OCI-LY3 (cell line): ENCODE data around the gene NT5C2.
"Not testable (repeated sequence)": the region's sequence is repeated elsewhere in the genome, so short reads cannot be mapped to it uniquely, and the experiment has no call there.

Experiments used
- H2AFZ ChIP-seq: fragments of 200-600, 300-600 bp; shearing (Covaris generic); 2 replicates; pipeline ENCODE4 v1.6.0; 2014; ENCODE audit warnings: antibody characterized with exemption, low read depth, low read length
- H3K27ac ChIP-seq: fragments of 200-600, 300-600 bp; sonication (generic); 2 replicates; pipeline ENCODE4 v1.5.1; 2014; ENCODE audit warnings: mild to moderate bottlenecking, low read length, moderate library complexity, mixed read lengths
- H3K27me3 ChIP-seq: fragments of 200-600, 300-600 bp; sonication (generic); 2 replicates; pipeline ENCODE4 v1.6.1; 2014; ENCODE audit warnings: low read depth, low read length, mixed read lengths
- H3K36me3 ChIP-seq: fragments of 200-600, 300-600 bp; sonication (generic); replicated peaks from 2 replicates; pipeline ENCODE3; 2014; ENCODE audit warnings: low read depth, low read length, mixed read lengths
- H3K4me1 ChIP-seq: fragments of 300-600, 200-600 bp; sonication (generic); 2 replicates; pipeline ENCODE4 v1.6.1; 2014; ENCODE audit warnings: low read length, mixed read lengths
- H3K4me2 ChIP-seq: fragments of 200-600, 300-600 bp; sonication (generic); 2 replicates; pipeline ENCODE4 v1.6.1; 2014; ENCODE audit warnings: low read length, mixed read lengths
- H3K4me3 ChIP-seq: fragments of 300-600, 200-600 bp; sonication (generic); 2 replicates; pipeline ENCODE4 v1.5.1; 2014; ENCODE audit warnings: antibody characterized with exemption, mild to moderate bottlenecking, low read length, moderate library complexity
- H3K79me2 ChIP-seq: fragments of 300-600, 200-600 bp; shearing (Covaris generic); 2 replicates; pipeline ENCODE4 v1.6.1; 2014; ENCODE audit warnings: mild to moderate bottlenecking, low read length, mixed read lengths
- H3K9ac ChIP-seq: fragments of 300-600, 200-600 bp; shearing (Covaris generic); 2 replicates; pipeline ENCODE4 v1.6.0; 2014; ENCODE audit warnings: mild to moderate bottlenecking, low read length, moderate library complexity
- H3K9me3 ChIP-seq: fragments of 200-600, 300-600 bp; shearing (Covaris generic); 2 replicates; pipeline ENCODE4 v1.6.1; 2014; ENCODE audit warnings: low read length, mixed read lengths; ENCODE audit not compliant: insufficient read depth
- H4K20me1 ChIP-seq: fragments of 200-600, 300-600 bp; sonication (generic); 2 replicates; pipeline ENCODE4 v1.6.1; 2016; ENCODE audit warnings: low read length, mixed read lengths; ENCODE audit not compliant: insufficient read depth
- EZH2phosphoT487 ChIP-seq: fragments of 200-600 bp; shearing (Covaris generic); IDR thresholded peaks from 2 replicates; pipeline ENCODE4 v1.6.1; 2018; ENCODE audit warnings: antibody characterized with exemption, mixed run types, low read depth
- TF ChIP-seq, protein P1 (sequence below): fragments of 200-600, 300-600 bp; sonication (generic); IDR thresholded peaks from 2 replicates; pipeline ENCODE4 v1.5.1; 2014; ENCODE audit warnings: antibody characterized with exemption, low read length, low read depth

Gene NT5C2

GRCh38 chr10:103069453-103070331 is 123.4 kb downstream of the NT5C2 start:
- Histone ChIP-seq H3K27me3 (no peaks in the 10 kb centered on the region), H3K36me3 (no peaks in the 10 kb centered on the region), H3K4me2 (peak overlapping the region; percentile 64), H3K9ac (no peak overlapping the region), H3K4me1 (peaks cover 18% of the 10 kb centered on the region), H2AFZ (no peak overlapping the region), H3K4me3 (peak overlapping the region; percentile 30), H3K9me3 (no peaks in the 10 kb centered on the region), H4K20me1 (no peaks in the 10 kb centered on the region), H3K27ac (no peak overlapping the region), H3K79me2 (no peaks in the 10 kb centered on the region)
- TF ChIP-seq, protein P1, sequence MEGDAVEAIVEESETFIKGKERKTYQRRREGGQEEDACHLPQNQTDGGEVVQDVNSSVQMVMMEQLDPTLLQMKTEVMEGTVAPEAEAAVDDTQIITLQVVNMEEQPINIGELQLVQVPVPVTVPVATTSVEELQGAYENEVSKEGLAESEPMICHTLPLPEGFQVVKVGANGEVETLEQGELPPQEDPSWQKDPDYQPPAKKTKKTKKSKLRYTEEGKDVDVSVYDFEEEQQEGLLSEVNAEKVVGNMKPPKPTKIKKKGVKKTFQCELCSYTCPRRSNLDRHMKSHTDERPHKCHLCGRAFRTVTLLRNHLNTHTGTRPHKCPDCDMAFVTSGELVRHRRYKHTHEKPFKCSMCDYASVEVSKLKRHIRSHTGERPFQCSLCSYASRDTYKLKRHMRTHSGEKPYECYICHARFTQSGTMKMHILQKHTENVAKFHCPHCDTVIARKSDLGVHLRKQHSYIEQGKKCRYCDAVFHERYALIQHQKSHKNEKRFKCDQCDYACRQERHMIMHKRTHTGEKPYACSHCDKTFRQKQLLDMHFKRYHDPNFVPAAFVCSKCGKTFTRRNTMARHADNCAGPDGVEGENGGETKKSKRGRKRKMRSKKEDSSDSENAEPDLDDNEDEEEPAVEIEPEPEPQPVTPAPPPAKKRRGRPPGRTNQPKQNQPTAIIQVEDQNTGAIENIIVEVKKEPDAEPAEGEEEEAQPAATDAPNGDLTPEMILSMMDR: peak; percentile 78
- TF ChIP-seq EZH2phosphoT487: no peak

- Histone ChIP-seq H3K9me3 (no peaks in the 10 kb centered on the region), H3K9ac (no peak overlapping the region), H3K36me3 (no peaks in the 10 kb centered on the region), H3K79me2 (no peaks in the 10 kb centered on the region), H4K20me1 (no peaks in the 10 kb centered on the region), H3K27ac (no peak overlapping the region), H3K4me1 (peaks cover 23% of the 10 kb centered on the region), H3K4me2 (no peak overlapping the region), H2AFZ (no peak overlapping the region), H3K4me3 (no peak overlapping the region), H3K27me3 (no peaks in the 10 kb centered on the region)
- TF ChIP-seq EZH2phosphoT487: no peak
- TF ChIP-seq, protein P1: no peak
Observed at GRCh38 chr10:103067956-103068355, 125.1 kb downstream of the NT5C2 start.

- H3K79me2 ChIP-seq: no peaks in the 10 kb centered on the region
- H4K20me1 ChIP-seq: no peaks in the 10 kb centered on the region
- no peak overlapping the region for H3K4me3 ChIP-seq
- H3K27me3 ChIP-seq: no peaks in the 10 kb centered on the region
- no peak overlapping the region for H2AFZ ChIP-seq
- no peaks in the 10 kb centered on the region for H3K36me3 ChIP-seq
- no peak overlapping the region for H3K27ac ChIP-seq
- peaks cover 26% of the 10 kb centered on the region for H3K4me1 ChIP-seq
- no peaks in the 10 kb centered on the region for H3K9me3 ChIP-seq
- TF ChIP-seq, protein P1: no peak
- TF ChIP-seq EZH2phosphoT487: no peak
- H3K9ac ChIP-seq: no peak overlapping the region
- H3K4me2 ChIP-seq: no peak overlapping the region
Observed at GRCh38 chr10:103067484-103067883, 125.6 kb downstream of the NT5C2 start.

DNA sequence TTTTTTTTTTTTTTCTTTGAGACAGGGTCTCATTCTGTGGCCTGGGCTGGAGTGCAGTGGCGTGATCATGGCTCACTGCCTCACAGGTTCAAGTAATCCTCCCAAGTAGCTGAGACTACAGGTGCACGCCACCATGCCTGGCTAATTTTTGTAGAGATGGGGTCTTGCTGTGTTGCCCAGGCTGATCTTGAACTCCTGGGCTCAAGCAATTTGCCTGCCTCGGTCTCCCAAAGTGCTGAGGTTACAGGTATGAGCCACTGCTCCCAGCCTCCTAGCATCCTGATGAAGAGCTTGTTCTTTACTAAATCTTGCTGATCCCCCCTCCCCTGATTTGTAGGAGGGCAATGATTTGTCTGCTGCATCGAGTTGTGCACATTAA is 126.0 kb downstream of the NT5C2 start:
- not testable (repeated sequence) for H3K27ac ChIP-seq, H4K20me1 ChIP-seq, H3K9me3 ChIP-seq, H3K4me2 ChIP-seq, H3K27me3 ChIP-seq, H3K36me3 ChIP-seq, H3K9ac ChIP-seq, H2AFZ ChIP-seq, H3K4me3 ChIP-seq, H3K79me2 ChIP-seq
- peaks cover 26% of the 10 kb centered on the region for H3K4me1 ChIP-seq
